GM23338 (cell line): ENCODE data around the gene FEN1.

ENCODE experiments used
- CREB1 ChIP-seq: fragments of 250-450 bp; sonication (Bioruptor Pico); IDR thresholded peaks from 2 replicates; pipeline ENCODE4 v1.5.0; 2020; ENCODE audit warnings: low read depth, mild to moderate bottlenecking, moderate library complexity
- EZH2 ChIP-seq: fragments of 200-600 bp; sonication (generic); IDR thresholded peaks from one replicate; pipeline ENCODE4 v1.8.0; 2017; ENCODE audit warnings: antibody characterized with exemption, mild to moderate bottlenecking, low read depth; ENCODE audit not compliant: unreplicated experiment
- EZH2phosphoT487 ChIP-seq: fragments of 200-600 bp; sonication (generic); IDR thresholded peaks from one replicate; pipeline ENCODE4 v1.8.1; 2018; ENCODE audit warnings: antibody characterized with exemption; ENCODE audit not compliant: unreplicated experiment
- JUNB ChIP-seq: IDR thresholded peaks from one replicate; pipeline ENCODE4 v1.6.1; 2016; ENCODE audit warnings: antibody characterized with exemption; ENCODE audit not compliant: unreplicated experiment
- POLR2AphosphoS5 ChIP-seq: IDR thresholded peaks from 2 replicates; pipeline ENCODE4 v1.6.1; 2016; ENCODE audit warnings: antibody characterized with exemption, low read depth
- STAT1 ChIP-seq: IDR thresholded peaks from one replicate; pipeline ENCODE4 v1.6.1; 2016; ENCODE audit warnings: antibody characterized with exemption; ENCODE audit not compliant: unreplicated experiment
- ZNF114 ChIP-seq: fragments of 250-450 bp; sonication (Bioruptor Pico); IDR thresholded peaks from 2 replicates; pipeline ENCODE4 v1.5.0; 2020; ENCODE audit warnings: mild to moderate bottlenecking, moderate library complexity
- TF ChIP-seq, protein P1 (sequence below), 2 experiments: fragments of 200-600 bp in 1 of 2; sonication (generic) in 1 of 2; conservative IDR thresholded peaks; 2 replicates each; pipeline versions ENCODE4 v1.5.1 to v1.6.1; 2016 to 2017; ENCODE audit warnings: antibody characterized with exemption in 2 of 2, low read depth in 2 of 2, mild to moderate bottlenecking in 2 of 2, moderate library complexity in 1 of 2
- TF ChIP-seq, protein P2 (sequence below): IDR thresholded peaks from one replicate; pipeline ENCODE4 v1.6.1; 2018; ENCODE audit warnings: antibody characterized with exemption; ENCODE audit not compliant: unreplicated experiment
- TF ChIP-seq, protein P3 (sequence below): fragments of 250-450 bp; sonication (Bioruptor Pico); IDR thresholded peaks from 2 replicates; pipeline ENCODE4 v1.5.0; 2020; ENCODE audit warnings: mild to moderate bottlenecking, moderate library complexity

DNA sequence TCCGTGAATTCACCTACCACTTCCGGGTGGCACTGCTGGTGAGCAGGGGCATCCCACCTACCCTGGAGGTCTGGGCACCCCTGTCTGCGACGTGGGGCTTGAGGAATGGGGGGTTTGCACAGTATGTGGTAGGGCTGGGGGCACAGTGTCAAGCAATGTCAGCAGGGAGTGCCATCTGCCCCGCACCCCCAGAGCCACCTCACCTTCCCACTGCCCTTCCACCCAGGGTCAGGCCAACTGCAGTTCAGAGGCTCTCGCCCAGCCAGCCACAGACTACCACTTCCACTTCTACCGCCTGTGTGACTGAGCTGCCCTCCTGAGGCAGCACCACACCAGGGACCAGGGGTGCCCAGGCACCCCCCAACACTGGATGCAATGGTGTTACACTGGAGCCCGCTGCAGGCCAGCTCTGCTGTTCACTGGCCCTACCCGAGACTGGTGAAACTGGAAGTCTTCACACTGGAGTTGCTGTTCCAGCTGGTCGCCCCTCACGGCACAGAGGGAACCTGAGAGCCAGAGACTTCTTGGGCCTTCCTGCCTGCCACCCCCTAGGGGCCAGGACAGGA is 6.8 kb upstream of the FEN1 start:
- TF ChIP-seq, protein P1, sequence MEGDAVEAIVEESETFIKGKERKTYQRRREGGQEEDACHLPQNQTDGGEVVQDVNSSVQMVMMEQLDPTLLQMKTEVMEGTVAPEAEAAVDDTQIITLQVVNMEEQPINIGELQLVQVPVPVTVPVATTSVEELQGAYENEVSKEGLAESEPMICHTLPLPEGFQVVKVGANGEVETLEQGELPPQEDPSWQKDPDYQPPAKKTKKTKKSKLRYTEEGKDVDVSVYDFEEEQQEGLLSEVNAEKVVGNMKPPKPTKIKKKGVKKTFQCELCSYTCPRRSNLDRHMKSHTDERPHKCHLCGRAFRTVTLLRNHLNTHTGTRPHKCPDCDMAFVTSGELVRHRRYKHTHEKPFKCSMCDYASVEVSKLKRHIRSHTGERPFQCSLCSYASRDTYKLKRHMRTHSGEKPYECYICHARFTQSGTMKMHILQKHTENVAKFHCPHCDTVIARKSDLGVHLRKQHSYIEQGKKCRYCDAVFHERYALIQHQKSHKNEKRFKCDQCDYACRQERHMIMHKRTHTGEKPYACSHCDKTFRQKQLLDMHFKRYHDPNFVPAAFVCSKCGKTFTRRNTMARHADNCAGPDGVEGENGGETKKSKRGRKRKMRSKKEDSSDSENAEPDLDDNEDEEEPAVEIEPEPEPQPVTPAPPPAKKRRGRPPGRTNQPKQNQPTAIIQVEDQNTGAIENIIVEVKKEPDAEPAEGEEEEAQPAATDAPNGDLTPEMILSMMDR (conservative IDR thresholded peaks at IDR 0.05; ENCODE audit: low read depth in 2 of 2) = no peak
- TF ChIP-seq, protein P2, sequence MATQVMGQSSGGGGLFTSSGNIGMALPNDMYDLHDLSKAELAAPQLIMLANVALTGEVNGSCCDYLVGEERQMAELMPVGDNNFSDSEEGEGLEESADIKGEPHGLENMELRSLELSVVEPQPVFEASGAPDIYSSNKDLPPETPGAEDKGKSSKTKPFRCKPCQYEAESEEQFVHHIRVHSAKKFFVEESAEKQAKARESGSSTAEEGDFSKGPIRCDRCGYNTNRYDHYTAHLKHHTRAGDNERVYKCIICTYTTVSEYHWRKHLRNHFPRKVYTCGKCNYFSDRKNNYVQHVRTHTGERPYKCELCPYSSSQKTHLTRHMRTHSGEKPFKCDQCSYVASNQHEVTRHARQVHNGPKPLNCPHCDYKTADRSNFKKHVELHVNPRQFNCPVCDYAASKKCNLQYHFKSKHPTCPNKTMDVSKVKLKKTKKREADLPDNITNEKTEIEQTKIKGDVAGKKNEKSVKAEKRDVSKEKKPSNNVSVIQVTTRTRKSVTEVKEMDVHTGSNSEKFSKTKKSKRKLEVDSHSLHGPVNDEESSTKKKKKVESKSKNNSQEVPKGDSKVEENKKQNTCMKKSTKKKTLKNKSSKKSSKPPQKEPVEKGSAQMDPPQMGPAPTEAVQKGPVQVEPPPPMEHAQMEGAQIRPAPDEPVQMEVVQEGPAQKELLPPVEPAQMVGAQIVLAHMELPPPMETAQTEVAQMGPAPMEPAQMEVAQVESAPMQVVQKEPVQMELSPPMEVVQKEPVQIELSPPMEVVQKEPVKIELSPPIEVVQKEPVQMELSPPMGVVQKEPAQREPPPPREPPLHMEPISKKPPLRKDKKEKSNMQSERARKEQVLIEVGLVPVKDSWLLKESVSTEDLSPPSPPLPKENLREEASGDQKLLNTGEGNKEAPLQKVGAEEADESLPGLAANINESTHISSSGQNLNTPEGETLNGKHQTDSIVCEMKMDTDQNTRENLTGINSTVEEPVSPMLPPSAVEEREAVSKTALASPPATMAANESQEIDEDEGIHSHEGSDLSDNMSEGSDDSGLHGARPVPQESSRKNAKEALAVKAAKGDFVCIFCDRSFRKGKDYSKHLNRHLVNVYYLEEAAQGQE = no peak
- TF ChIP-seq POLR2AphosphoS5 (no peak), EZH2 (no peak), EZH2phosphoT487 (no peak), JUNB (no peak), CREB1 (CRISPR knock-in tag) (no peak), ZNF114 (CRISPR knock-in tag) (no peak), STAT1 (no peak)
- TF ChIP-seq, protein P3, sequence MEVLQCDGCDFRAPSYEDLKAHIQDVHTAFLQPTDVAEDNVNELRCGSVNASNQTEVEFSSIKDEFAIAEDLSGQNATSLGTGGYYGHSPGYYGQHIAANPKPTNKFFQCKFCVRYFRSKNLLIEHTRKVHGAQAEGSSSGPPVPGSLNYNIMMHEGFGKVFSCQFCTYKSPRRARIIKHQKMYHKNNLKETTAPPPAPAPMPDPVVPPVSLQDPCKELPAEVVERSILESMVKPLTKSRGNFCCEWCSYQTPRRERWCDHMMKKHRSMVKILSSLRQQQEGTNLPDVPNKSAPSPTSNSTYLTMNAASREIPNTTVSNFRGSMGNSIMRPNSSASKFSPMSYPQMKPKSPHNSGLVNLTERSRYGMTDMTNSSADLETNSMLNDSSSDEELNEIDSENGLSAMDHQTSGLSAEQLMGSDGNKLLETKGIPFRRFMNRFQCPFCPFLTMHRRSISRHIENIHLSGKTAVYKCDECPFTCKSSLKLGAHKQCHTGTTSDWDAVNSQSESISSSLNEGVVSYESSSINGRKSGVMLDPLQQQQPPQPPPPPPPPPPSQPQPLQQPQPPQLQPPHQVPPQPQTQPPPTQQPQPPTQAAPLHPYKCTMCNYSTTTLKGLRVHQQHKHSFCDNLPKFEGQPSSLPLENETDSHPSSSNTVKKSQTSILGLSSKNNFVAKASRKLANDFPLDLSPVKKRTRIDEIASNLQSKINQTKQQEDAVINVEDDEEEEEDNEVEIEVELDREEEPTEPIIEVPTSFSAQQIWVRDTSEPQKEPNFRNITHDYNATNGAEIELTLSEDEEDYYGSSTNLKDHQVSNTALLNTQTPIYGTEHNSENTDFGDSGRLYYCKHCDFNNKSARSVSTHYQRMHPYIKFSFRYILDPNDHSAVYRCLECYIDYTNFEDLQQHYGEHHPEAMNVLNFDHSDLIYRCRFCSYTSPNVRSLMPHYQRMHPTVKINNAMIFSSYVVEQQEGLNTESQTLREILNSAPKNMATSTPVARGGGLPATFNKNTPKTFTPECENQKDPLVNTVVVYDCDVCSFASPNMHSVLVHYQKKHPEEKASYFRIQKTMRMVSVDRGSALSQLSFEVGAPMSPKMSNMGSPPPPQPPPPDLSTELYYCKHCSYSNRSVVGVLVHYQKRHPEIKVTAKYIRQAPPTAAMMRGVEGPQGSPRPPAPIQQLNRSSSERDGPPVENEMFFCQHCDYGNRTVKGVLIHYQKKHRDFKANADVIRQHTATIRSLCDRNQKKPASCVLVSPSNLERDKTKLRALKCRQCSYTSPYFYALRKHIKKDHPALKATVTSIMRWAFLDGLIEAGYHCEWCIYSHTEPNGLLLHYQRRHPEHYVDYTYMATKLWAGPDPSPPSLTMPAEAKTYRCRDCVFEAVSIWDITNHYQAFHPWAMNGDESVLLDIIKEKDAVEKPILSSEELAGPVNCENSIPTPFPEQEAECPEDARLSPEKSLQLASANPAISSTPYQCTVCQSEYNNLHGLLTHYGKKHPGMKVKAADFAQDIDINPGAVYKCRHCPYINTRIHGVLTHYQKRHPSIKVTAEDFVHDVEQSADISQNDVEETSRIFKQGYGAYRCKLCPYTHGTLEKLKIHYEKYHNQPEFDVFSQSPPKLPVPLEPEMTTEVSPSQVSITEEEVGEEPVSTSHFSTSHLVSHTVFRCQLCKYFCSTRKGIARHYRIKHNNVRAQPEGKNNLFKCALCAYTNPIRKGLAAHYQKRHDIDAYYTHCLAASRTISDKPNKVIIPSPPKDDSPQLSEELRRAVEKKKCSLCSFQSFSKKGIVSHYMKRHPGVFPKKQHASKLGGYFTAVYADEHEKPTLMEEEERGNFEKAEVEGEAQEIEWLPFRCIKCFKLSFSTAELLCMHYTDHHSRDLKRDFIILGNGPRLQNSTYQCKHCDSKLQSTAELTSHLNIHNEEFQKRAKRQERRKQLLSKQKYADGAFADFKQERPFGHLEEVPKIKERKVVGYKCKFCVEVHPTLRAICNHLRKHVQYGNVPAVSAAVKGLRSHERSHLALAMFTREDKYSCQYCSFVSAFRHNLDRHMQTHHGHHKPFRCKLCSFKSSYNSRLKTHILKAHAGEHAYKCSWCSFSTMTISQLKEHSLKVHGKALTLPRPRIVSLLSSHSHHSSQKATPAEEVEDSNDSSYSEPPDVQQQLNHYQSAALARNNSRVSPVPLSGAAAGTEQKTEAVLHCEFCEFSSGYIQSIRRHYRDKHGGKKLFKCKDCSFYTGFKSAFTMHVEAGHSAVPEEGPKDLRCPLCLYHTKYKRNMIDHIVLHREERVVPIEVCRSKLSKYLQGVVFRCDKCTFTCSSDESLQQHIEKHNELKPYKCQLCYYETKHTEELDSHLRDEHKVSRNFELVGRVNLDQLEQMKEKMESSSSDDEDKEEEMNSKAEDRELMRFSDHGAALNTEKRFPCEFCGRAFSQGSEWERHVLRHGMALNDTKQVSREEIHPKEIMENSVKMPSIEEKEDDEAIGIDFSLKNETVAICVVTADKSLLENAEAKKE (CRISPR knock-in tag) = no peak
